Measurements from ENCODE around the gene CTSA. TPM values are rescaled to one million over a fixed set of nuclear protein-coding genes. Genes with fewer than 3 reads are reported as not detected.
A peak's percentile ranks its signal among the peaks of the same experiment; 100 is the strongest.
"Not testable (repeated sequence)": the region's sequence is repeated elsewhere in the genome, so short reads cannot be mapped to it uniquely, and the experiment has no call there.

Gene CTSA
- total RNA-seq, 4 donors from 2014 or later: 20.6 to 66.9 (median 32.5) TPM

GRCh38 chr20:45873409-45874103 lies 17.6 kb upstream of the CTSA start:
- intact Hi-C loops (cut with DNase I; ENCODE audit: low total_unique reads): no loop called here
- no peak overlapping the region for H3K4me3 ChIP-seq
- H3K27me3 ChIP-seq: no peaks in the 10 kb centered on the region
- H3K9me3 ChIP-seq: no peaks in the 10 kb centered on the region
- DNase-seq: no peak
- no peak for TF ChIP-seq POLR2A (IDR thresholded peaks at IDR 0.05)
- no peak for TF ChIP-seq CTCF (IDR thresholded peaks at IDR 0.05)
- no peak overlapping the region for H3K27ac ChIP-seq
- H3K4me1 ChIP-seq: no peaks in the 10 kb centered on the region
- no peaks in the 10 kb centered on the region for H3K36me3 ChIP-seq

- H3K4me1 ChIP-seq; H3K27ac ChIP-seq; DNase-seq; H3K4me3 ChIP-seq; intact Hi-C loops (cut with DNase I; ENCODE audit: low total_unique reads); H3K36me3 ChIP-seq; H3K9me3 ChIP-seq; H3K27me3 ChIP-seq: not testable (repeated sequence)
These were observed 17.0 kb upstream of the CTSA start for GRCh38 chr20:45874104-45874481.

GRCh38 chr20:45874576-45874975 lies 16.6 kb upstream of the CTSA start:
- Histone ChIP-seq H3K9me3 (no peaks in the 10 kb centered on the region), H3K4me3 (no peak overlapping the region), H3K27ac (no peak overlapping the region), H3K36me3 (no peaks in the 10 kb centered on the region), H3K4me1 (no peaks in the 10 kb centered on the region), H3K27me3 (no peaks in the 10 kb centered on the region)
- no peak for TF ChIP-seq POLR2A (IDR thresholded peaks at IDR 0.05)
- DNase-seq: no peak
- intact Hi-C loops (cut with DNase I; ENCODE audit: low total_unique reads): no loop called here

GRCh38 chr20:45878076-45878761 lies 12.9 kb upstream of the CTSA start:
- Histone ChIP-seq H3K27ac (no peak overlapping the region), H3K4me1 (peaks cover 0 to 7% of the 10 kb centered on the region in 2 donors), H3K27me3 (no peaks in the 10 kb centered on the region), H3K4me3 (no peak overlapping the region), H3K36me3 (no peaks in the 10 kb centered on the region), H3K9me3 (no peaks in the 10 kb centered on the region)
- no peak for DNase-seq
- intact Hi-C loops (cut with DNase I; ENCODE audit: low total_unique reads): no loop called here
- TF ChIP-seq POLR2A (IDR thresholded peaks at IDR 0.05): no peak
- TF ChIP-seq CTCF (IDR thresholded peaks at IDR 0.05): no peak

- peak within 1 kb of the TSS; percentile 48 to 52 for H3K4me3 ChIP-seq
- H3K9me3 ChIP-seq: no peaks in the 10 kb centered on the region
- intact Hi-C loops (cut with DNase I; ENCODE audit: low total_unique reads): no loop called here
- H3K27me3 ChIP-seq: no peaks in the 10 kb centered on the region
- H3K4me1 ChIP-seq: peaks cover 0 to 7% of the 10 kb centered on the region in 2 donors
- peak within 1 kb of the TSS; percentile 78 to 81 for H3K27ac ChIP-seq
- H3K36me3 ChIP-seq: no peaks in the 10 kb centered on the region
- TF ChIP-seq CTCF (IDR thresholded peaks at IDR 0.05) (peak in 2 of 4 experiments; percentile 6 to 10), POLR2A (IDR thresholded peaks at IDR 0.05) (peak; percentile 47 to 52)
- DNase-seq: peak; percentile 100
These were observed 9.9 kb upstream of the CTSA start, which contains the start of gene ZSWIM1 for GRCh38 chr20:45880988-45881788. TSS of gene ZSWIM1 (plus strand) at chr20:45881227. CDS start at chr20:45882593, 1,366 bp downstream.
